A673 (cell line): ENCODE results near the gene USP3. TPM values are rescaled to one million over a fixed set of nuclear protein-coding genes. Genes with fewer than 3 reads are reported as not detected.
A peak's percentile ranks its signal among the peaks of the same experiment; 100 is the strongest.

Experiments used
- BruUV-seq: library from RNA; stranded (reverse); fragments of 400-500 nt; replicated peaks from 2 replicates; lab custom pipeline; 2021; lab: Mats Ljungman, UMichigan
- CTCF ChIA-PET: fragments of 300-600 bp; sonication (Branson Sonifier 250); formaldehyde crosslinking; loops from one replicate; lab custom pipeline; 2022; ENCODE audit warnings: antibody characterized with exemption; lab: Charles Lee
- POLR2A ChIA-PET: fragments of 300-600 bp; sonication (Branson Sonifier 250); formaldehyde crosslinking; loops from one replicate; lab custom pipeline; 2022; ENCODE audit warnings: antibody characterized with exemption; ENCODE audit not compliant: low non-redundant PET; lab: Charles Lee
- DNase-seq: peaks from one replicate; pipeline ENCODE4 v3.0.0-alpha.2; 2015; ENCODE audit warnings: low spot score
- H3K27ac ChIP-seq: fragments of 200-600 bp; sonication (generic); 2 replicates; pipeline ENCODE4 v1.5.1; 2016; ENCODE audit warnings: mixed run types, low read depth, mild to moderate bottlenecking, mixed read lengths, antibody characterized with exemption, low read length; ENCODE audit not compliant: poor library complexity, severe bottlenecking
- H3K27me3 ChIP-seq: fragments of 200-600 bp; sonication (generic); replicated peaks from 2 replicates; pipeline ENCODE4 v1.6.1; 2017; ENCODE audit warnings: mixed run types, low read depth, mild to moderate bottlenecking, mixed read lengths, antibody characterized with exemption, low read length; ENCODE audit not compliant: insufficient read depth, poor library complexity
- H3K36me3 ChIP-seq: fragments of 200-600 bp; sonication (generic); 2 replicates; pipeline ENCODE4 v1.6.1; 2016; ENCODE audit warnings: mixed run types, mild to moderate bottlenecking, mixed read lengths, antibody characterized with exemption, low read length; ENCODE audit not compliant: insufficient read depth, poor library complexity, severe bottlenecking
- H3K4me1 ChIP-seq: fragments of 200-600 bp; sonication (generic); 2 replicates; pipeline ENCODE4 v1.6.1; 2017; ENCODE audit warnings: mixed run types, mild to moderate bottlenecking, mixed read lengths, antibody characterized with exemption, low read length; ENCODE audit not compliant: insufficient read depth, poor library complexity, severe bottlenecking
- H3K4me3 ChIP-seq: fragments of 200-600 bp; sonication (generic); 2 replicates; pipeline ENCODE4 v1.5.1; 2016; ENCODE audit warnings: low read depth, mixed run types, mild to moderate bottlenecking, mixed read lengths, low read length; ENCODE audit not compliant: poor library complexity, severe bottlenecking
- H3K9me3 ChIP-seq: fragments of 200-600 bp; sonication (generic); 2 replicates; pipeline ENCODE4 v1.6.1; 2016; ENCODE audit warnings: mixed run types, low read depth, mild to moderate bottlenecking, mixed read lengths, antibody characterized with exemption, low read length; ENCODE audit not compliant: poor library complexity, severe bottlenecking
- EZH2 ChIP-seq: fragments of 200-600 bp; sonication (generic); IDR thresholded peaks from 2 replicates; pipeline ENCODE4 v1.6.1; 2017; ENCODE audit warnings: borderline replicate concordance, low read depth, mild to moderate bottlenecking, mixed read lengths, antibody characterized with exemption, low read length; ENCODE audit not compliant: poor library complexity, severe bottlenecking
- intact Hi-C: fragments of 100-400 bp; cut with micrococcal nuclease; formaldehyde crosslinking; loops from one replicate; pipeline ENCODE4 v1.10.0; 2022; ENCODE audit not compliant: unreplicated experiment
- total RNA-seq: library from RNA; stranded (reverse); gene quantifications from 2 replicates; pipeline ENCODE4 v1.2.3, GENCODE V29; 2021
- TF ChIP-seq, protein P1 (sequence below): fragments of 300-800, 200-600 bp; sonication (generic); conservative IDR thresholded peaks from 2 replicates; pipeline ENCODE4 v1.5.1; 2017; ENCODE audit warnings: low read depth, mild to moderate bottlenecking, antibody characterized with exemption, low read length, moderate library complexity, mixed read lengths

The USP3 gene
- total RNA-seq, 1 experiment from 2014 or later, result 65.3 TPM

DNA sequence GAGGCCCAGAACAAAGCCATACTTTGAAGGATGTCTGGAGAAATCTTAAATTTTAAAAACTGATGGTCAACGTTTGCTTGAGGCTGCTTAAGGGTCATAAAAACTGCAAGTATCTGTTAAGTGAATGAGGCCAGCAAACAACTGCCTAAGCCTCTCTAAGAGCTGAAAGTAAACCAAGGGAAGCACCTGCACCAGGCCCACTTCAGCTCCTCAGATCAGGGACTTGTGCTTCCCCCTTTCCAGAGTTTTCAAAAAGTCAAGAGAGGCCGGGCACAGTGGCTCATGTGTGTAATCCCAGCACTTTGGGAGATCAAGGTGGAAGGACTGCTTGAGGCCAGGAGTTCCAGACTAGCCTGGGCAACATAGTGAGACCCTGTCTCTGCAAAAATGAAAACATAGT is 101.9 kb downstream of the USP3 start:
- intact Hi-C loops, result loop anchor here (10.0 kb wide), 1 partner anchor 322 kb away; no protein-coding TSS in a partner anchor
- ChIA-PET CTCF (no interaction called here), POLR2A (no interaction called here)
- no TSS peak for BruUV-seq
- Histone ChIP-seq H3K4me1 (peaks cover 24% of the 10 kb centered on the region), H3K27ac (no peak overlapping the region), H3K4me3 (no peak overlapping the region), H3K9me3 (no peaks in the 10 kb centered on the region), H3K36me3 (peaks cover 2% of the 10 kb centered on the region), H3K27me3 (no peaks in the 10 kb centered on the region)
- no peak for TF ChIP-seq EZH2
- TF ChIP-seq, protein P1, sequence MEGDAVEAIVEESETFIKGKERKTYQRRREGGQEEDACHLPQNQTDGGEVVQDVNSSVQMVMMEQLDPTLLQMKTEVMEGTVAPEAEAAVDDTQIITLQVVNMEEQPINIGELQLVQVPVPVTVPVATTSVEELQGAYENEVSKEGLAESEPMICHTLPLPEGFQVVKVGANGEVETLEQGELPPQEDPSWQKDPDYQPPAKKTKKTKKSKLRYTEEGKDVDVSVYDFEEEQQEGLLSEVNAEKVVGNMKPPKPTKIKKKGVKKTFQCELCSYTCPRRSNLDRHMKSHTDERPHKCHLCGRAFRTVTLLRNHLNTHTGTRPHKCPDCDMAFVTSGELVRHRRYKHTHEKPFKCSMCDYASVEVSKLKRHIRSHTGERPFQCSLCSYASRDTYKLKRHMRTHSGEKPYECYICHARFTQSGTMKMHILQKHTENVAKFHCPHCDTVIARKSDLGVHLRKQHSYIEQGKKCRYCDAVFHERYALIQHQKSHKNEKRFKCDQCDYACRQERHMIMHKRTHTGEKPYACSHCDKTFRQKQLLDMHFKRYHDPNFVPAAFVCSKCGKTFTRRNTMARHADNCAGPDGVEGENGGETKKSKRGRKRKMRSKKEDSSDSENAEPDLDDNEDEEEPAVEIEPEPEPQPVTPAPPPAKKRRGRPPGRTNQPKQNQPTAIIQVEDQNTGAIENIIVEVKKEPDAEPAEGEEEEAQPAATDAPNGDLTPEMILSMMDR, result no peak
- DNase-seq, result no peak

DNA sequence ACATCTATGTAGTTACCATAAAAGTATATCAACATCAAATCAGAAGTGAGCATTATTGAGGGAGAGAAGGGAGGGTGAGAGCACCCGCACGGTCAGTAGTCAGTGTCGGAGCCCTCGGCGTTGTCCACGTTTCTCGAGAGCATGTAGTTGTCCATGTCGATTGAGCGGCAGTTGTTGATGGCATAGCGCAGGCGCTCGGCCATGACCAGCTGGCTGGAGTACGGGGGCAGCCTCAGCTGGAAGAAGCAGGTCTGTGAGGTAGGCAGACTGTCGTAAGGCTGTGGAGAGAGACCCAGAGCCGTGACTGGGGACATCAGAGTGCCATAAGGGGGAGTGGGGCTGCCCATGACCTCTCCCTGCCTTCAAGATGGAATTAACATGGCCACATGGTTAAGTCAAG is 104.6 kb downstream of the USP3 start:
- Histone ChIP-seq H3K36me3 (peaks cover 2% of the 10 kb centered on the region), H3K9me3 (no peaks in the 10 kb centered on the region), H3K27me3 (no peaks in the 10 kb centered on the region), H3K4me1 (peaks cover 26% of the 10 kb centered on the region), H3K4me3 (no peak overlapping the region), H3K27ac (no peak overlapping the region)
- POLR2A ChIA-PET, result no interaction called here
- intact Hi-C loops, result loop anchor here (10.0 kb wide), 1 partner anchor 324 kb away; no protein-coding TSS in a partner anchor
- CTCF ChIA-PET, result no interaction called here
- BruUV-seq, result no TSS peak
- no peak for DNase-seq
- no peak for TF ChIP-seq EZH2
- TF ChIP-seq, protein P1, result no peak

DNA sequence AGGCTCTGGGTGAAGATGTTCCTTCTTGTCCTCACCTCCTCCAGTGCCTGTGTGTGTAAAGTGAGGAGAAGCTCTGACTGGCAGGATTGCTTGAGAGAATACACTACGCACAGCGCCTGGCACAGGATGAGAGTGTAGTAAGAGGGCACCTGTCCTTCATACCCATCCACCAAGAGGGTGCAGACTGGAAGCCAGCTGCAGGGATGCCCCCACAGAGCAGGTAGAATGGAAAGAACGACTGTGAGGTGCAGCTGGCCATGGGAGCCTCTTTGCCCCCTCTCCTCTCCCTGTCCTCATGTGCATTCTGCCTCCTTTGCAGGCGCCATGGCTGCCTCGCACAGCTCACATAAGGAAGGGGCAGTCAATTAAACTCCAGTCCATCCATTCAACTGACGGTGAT is 105.1 kb downstream of the USP3 start:
- no peak for DNase-seq
- H3K4me3 ChIP-seq, result no peak overlapping the region
- no peaks in the 10 kb centered on the region for H3K9me3 ChIP-seq
- peaks cover 2% of the 10 kb centered on the region for H3K36me3 ChIP-seq
- BruUV-seq, result no TSS peak
- no peaks in the 10 kb centered on the region for H3K27me3 ChIP-seq
- ChIA-PET POLR2A (interaction anchor here (0.6 kb wide), 1 partner anchor 472 kb away, joined by 3 read pairs; no protein-coding TSS in a partner anchor), CTCF (interaction anchor here (0.6 to 1.4 kb wide), 11 partner anchors 58 to 543 kb away, joined by 3 to 17 read pairs (median 6); partner anchors contain the start of genes CIAO2A and DAPK2)
- H3K4me1 ChIP-seq, result peaks cover 26% of the 10 kb centered on the region
- intact Hi-C loops, result loop anchor here (10.0 kb wide), 1 partner anchor 325 kb away; no protein-coding TSS in a partner anchor
- H3K27ac ChIP-seq, result peak overlapping the region; percentile 91
- no peak for TF ChIP-seq EZH2
- TF ChIP-seq, protein P1, result no peak
